GM12878 (cell line): Measurements from ENCODE around the gene LRP10.

Experiments
- CHD2 ChIP-seq: IDR thresholded peaks from 2 replicates; pipeline ENCODE4 v1.6.1; 2011; ENCODE audit warnings: low read depth, low read length, improper control_type of control experiment, borderline replicate concordance
- EED ChIP-seq: sonication (generic); IDR thresholded peaks from 2 replicates; pipeline ENCODE4 v1.6.1; 2016; ENCODE audit warnings: antibody characterized with exemption, low read depth
- GABPA ChIP-seq: IDR thresholded peaks from 2 replicates; pipeline ENCODE4 v1.6.1; 2014; ENCODE audit warnings: antibody characterized with exemption, low read depth, mild to moderate bottlenecking, inconsistent platforms
- POLR2A ChIP-seq: IDR thresholded peaks from 2 replicates; pipeline ENCODE4 v1.6.1; 2011; ENCODE audit warnings: low read depth, mild to moderate bottlenecking, low read length
- SIN3A ChIP-seq: IDR thresholded peaks from 2 replicates; pipeline ENCODE4 v1.6.1; 2012; ENCODE audit warnings: low read depth, low read length, improper control_type of control experiment
- SMC3 ChIP-seq: IDR thresholded peaks from 2 replicates; pipeline ENCODE4 v1.6.1; 2011; ENCODE audit warnings: low read length, improper control_type of control experiment, borderline replicate concordance
- TAF1 ChIP-seq: IDR thresholded peaks from 2 replicates; pipeline ENCODE4 v1.6.1; 2011; ENCODE audit warnings: mild to moderate bottlenecking, low read depth, low read length, borderline replicate concordance

GRCh38 chr14:22897357-22897756 lies 25.8 kb downstream of the LRP10 start:
- TF ChIP-seq SIN3A (no peak), CHD2 (no peak), TAF1 (no peak), SMC3 (no peak), POLR2A (0 out of 2 replicates have a peak, but pooled peaks have one; percentile 27), GABPA (no peak), EED (no peak)
